Mucosa of rectum (tissue), 2 donors: ENCODE data around the gene MAPK12.
A peak's percentile ranks its signal among the peaks of the same experiment; 100 is the strongest.

Experiments used
- H3K27ac ChIP-seq, 2 donors: one replicate each; pipeline ENCODE4 v1.7.0; 2013; ENCODE audit warnings: inconsistent platforms in 2 of 2, low read depth in 2 of 2, low read length in 2 of 2
- H3K27me3 ChIP-seq, 2 donors: one replicate each; pipeline ENCODE4 v1.7.0; 2013; ENCODE audit warnings: low read length in 2 of 2; ENCODE audit not compliant: control insufficient read depth in 2 of 2, insufficient read depth in 2 of 2
- H3K36me3 ChIP-seq, 2 donors: one replicate each; pipeline ENCODE4 v1.7.0; 2013; ENCODE audit warnings: low read length in 2 of 2; ENCODE audit not compliant: control insufficient read depth in 2 of 2, insufficient read depth in 2 of 2
- H3K4me1 ChIP-seq, 2 donors: one replicate each; pipeline ENCODE4 v1.7.0; 2013; ENCODE audit warnings: low read length in 2 of 2, mild to moderate bottlenecking in 1 of 2; ENCODE audit not compliant: control insufficient read depth in 2 of 2, insufficient read depth in 2 of 2
- H3K4me3 ChIP-seq, 2 donors: one replicate each; pipeline ENCODE4 v1.7.0; 2013; ENCODE audit warnings: low read length in 2 of 2
- H3K9ac ChIP-seq, 2 donors: one replicate each; pipeline ENCODE4 v1.7.0; 2013; ENCODE audit warnings: low read length in 2 of 2, low read depth in 1 of 2, mild to moderate bottlenecking in 1 of 2
- H3K9me3 ChIP-seq, 2 donors: one replicate each; pipeline ENCODE4 v1.7.0; 2013; ENCODE audit warnings: low read length in 2 of 2; ENCODE audit not compliant: control insufficient read depth in 2 of 2
- donor health status: healthy.
- donor health status: Normal muscosa, but diverticular disease.

The MAPK12 gene

GRCh38 chr22:50299785-50300619 is 38.5 kb upstream of the MAPK12 start:
- peak overlapping the region; percentile 44 to 52 for H3K4me3 ChIP-seq
- H3K9ac ChIP-seq: peak overlapping the region in 1 of 2 donors; percentile 62
- H3K27ac ChIP-seq: peak overlapping the region; percentile 75 to 82
- peaks cover 0 to 4% of the 10 kb centered on the region in 2 donors for H3K36me3 ChIP-seq
- H3K27me3 ChIP-seq: no peaks in the 10 kb centered on the region
- no peaks in the 10 kb centered on the region for H3K9me3 ChIP-seq
- peaks cover 58 to 78% of the 10 kb centered on the region in 2 donors for H3K4me1 ChIP-seq

DNA sequence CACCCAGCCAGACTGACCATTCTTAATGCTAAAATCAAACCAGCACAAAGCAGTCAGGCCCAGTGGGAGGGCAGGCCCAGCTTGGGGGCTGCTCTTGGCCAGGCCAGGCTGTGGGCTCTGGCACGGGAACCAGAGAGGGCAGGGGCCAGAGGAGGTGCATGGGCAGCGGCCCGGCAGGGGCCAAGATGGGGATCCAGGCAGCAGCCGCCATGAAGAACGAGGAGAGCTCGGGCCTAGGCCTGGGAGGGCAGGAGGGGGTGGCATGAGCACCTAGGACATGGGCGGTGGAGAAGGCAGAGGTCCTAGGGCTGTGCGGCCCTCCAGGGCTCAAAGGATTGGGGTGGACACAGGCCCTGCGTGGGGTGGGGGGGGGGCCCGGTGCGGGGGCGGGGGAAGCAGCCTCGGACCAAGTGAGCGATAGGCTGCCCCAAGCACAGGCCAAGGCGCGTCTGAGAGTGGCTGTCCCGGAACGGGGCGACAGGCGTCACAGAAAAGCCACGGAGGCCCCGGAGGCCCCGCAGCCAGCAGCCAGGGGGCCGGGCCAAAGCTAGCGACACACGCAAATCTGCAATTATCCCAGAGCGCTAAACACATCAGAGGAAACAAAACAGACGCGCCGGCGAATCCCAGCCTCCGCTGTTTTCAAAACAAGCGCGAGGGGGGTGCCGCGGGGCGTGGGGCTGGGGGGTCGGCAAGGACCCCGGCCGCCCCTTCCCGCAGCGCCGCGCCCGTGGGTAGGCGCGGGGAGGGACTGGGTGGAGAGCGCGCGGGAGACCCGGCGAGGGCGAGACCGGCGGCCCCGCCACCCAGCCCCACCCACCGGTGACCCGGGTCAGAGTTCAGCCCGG is 37.7 kb upstream of the MAPK12 start:
- Histone ChIP-seq H3K4me1 (peaks cover 58 to 78% of the 10 kb centered on the region in 2 donors), H3K9ac (peak overlapping the region in 1 of 2 donors; percentile 62), H3K27me3 (no peaks in the 10 kb centered on the region), H3K4me3 (peak overlapping the region; percentile 26 to 52), H3K36me3 (peaks cover 0 to 4% of the 10 kb centered on the region in 2 donors), H3K9me3 (no peaks in the 10 kb centered on the region), H3K27ac (peak overlapping the region; percentile 48 to 82)

- H3K36me3 ChIP-seq: peaks cover 0 to 4% of the 10 kb centered on the region in 2 donors
- H3K27ac ChIP-seq: no peak overlapping the region
- peaks cover 56 to 78% of the 10 kb centered on the region in 2 donors for H3K4me1 ChIP-seq
- no peaks in the 10 kb centered on the region for H3K27me3 ChIP-seq
- H3K9me3 ChIP-seq: no peaks in the 10 kb centered on the region
- no peak overlapping the region for H3K9ac ChIP-seq
- H3K4me3 ChIP-seq: no peak overlapping the region
These were observed 36.8 kb upstream of the MAPK12 start for GRCh38 chr22:50298266-50298637.

DNA sequence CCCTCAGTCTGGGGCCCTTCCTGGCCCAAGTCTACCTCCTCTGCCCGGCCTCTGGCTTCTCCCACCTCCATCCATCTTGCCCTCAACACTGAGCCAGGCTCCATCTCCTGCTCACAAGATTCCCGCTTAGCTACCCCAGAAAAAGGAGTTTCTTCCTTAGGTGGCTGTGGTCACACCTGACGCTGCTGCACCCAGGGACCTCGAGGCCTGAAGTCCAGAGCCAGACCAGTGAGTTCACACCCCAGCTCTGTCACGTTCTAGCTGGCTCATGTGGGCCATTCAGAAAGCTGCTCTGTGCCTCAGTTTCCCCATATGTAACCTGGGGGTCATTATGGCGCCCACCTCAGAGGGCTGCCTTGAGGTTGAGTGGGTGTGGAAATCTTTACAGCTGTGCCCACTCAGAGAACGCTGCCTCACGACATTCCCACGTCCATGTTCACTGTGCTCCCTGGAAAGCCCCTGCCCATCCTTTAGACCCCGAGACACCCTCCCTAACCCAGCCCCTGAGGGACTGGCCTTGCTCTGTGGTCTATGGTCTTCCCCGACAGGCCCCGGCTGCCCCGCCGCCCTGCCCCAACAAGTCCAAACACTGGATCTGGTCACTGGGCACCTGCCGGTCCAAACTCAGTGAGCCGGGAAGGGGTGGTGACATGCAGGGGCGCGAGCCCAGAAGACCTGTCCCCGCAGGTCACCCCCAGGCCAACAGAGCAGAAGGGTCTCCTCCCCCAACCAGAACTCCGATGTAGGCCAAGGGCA is 36.2 kb upstream of the MAPK12 start:
- no peaks in the 10 kb centered on the region for H3K9me3 ChIP-seq
- peak overlapping the region in 1 of 2 donors; percentile 17 for H3K27ac ChIP-seq
- H3K27me3 ChIP-seq: no peaks in the 10 kb centered on the region
- peaks cover 54 to 78% of the 10 kb centered on the region in 2 donors for H3K4me1 ChIP-seq
- H3K36me3 ChIP-seq: peaks cover 0 to 4% of the 10 kb centered on the region in 2 donors
- no peak overlapping the region for H3K4me3 ChIP-seq
- no peak overlapping the region for H3K9ac ChIP-seq

- H3K9me3 ChIP-seq: no peaks in the 10 kb centered on the region
- H3K27me3 ChIP-seq: no peaks in the 10 kb centered on the region
- no peak overlapping the region for H3K27ac ChIP-seq
- peak overlapping the region in 1 of 2 donors; percentile 38 for H3K9ac ChIP-seq
- H3K4me3 ChIP-seq: peak overlapping the region in 1 of 2 donors; percentile 16
- peaks cover 49 to 75% of the 10 kb centered on the region in 2 donors for H3K4me1 ChIP-seq
- peaks cover 0 to 4% of the 10 kb centered on the region in 2 donors for H3K36me3 ChIP-seq
These were observed 35.4 kb upstream of the MAPK12 start for GRCh38 chr22:50296658-50297490.

DNA sequence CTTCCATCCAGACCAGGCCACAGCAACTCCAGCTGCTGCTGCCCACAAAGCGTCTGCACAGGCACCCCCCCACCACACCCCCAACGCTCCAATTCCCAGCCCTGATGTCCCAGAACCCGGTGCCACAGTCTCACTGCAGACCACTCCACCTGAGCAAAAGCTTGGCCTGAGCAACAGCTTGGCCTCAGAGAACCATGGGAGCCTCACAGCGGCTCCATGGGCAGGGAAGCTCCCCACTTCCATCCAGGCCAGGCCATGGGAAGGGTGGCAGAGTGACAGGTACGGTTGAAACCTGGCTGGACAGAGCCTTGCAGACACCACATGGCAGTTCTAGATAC is 32.8 kb upstream of the MAPK12 start:
- no peaks in the 10 kb centered on the region for H3K27me3 ChIP-seq
- peak overlapping the region; percentile 94 to 95 for H3K27ac ChIP-seq
- H3K4me3 ChIP-seq: peak overlapping the region; percentile 31 to 56
- H3K36me3 ChIP-seq: peaks cover 11 to 23% of the 10 kb centered on the region in 2 donors
- no peaks in the 10 kb centered on the region for H3K9me3 ChIP-seq
- peaks cover 34 to 57% of the 10 kb centered on the region in 2 donors for H3K4me1 ChIP-seq
- peak overlapping the region; percentile 63 to 71 for H3K9ac ChIP-seq

GRCh38 chr22:50293441-50294318 is 32.2 kb upstream of the MAPK12 start:
- Histone ChIP-seq H3K4me1 (peaks cover 31 to 52% of the 10 kb centered on the region in 2 donors), H3K9ac (peak overlapping the region; percentile 63 to 71), H3K4me3 (peak overlapping the region; percentile 31 to 56), H3K36me3 (peaks cover 17 to 29% of the 10 kb centered on the region in 2 donors), H3K27ac (peak overlapping the region; percentile 94 to 95), H3K27me3 (no peaks in the 10 kb centered on the region), H3K9me3 (no peaks in the 10 kb centered on the region)

- Histone ChIP-seq H3K9me3 (no peaks in the 10 kb centered on the region), H3K36me3 (peaks cover 25 to 34% of the 10 kb centered on the region in 2 donors), H3K27me3 (no peaks in the 10 kb centered on the region), H3K4me3 (peak overlapping the region; percentile 40 to 48), H3K27ac (peak overlapping the region; percentile 94 to 95), H3K4me1 (peaks cover 31 to 44% of the 10 kb centered on the region in 2 donors), H3K9ac (peak overlapping the region in 1 of 2 donors; percentile 71)
These were observed 31.4 kb upstream of the MAPK12 start for GRCh38 chr22:50292643-50293440.
